HFF-Myc (cell line): ENCODE data around the gene LYZ.

ENCODE experiments used
- DNase-seq: peaks from one replicate; pipeline ENCODE4 v3.0.0-alpha.2; 2011; ENCODE audit warnings: low read depth; ENCODE audit errors: extremely low read depth
- H3K4me3 ChIP-seq: replicated peaks from 2 replicates; pipeline ENCODE4 v1.5.1; 2011; ENCODE audit warnings: low read depth, mild to moderate bottlenecking, control low read depth, low read length
- CTCF ChIP-seq: IDR thresholded peaks from 2 replicates; pipeline ENCODE4 v1.5.1; 2012; ENCODE audit warnings: mild to moderate bottlenecking, low read depth, low read length, control low read depth; ENCODE audit errors: missing control alignments

The LYZ gene

GRCh38 chr12:69321351-69321750, 26.8 kb upstream of the LYZ start:
- no peak for DNase-seq

GRCh38 chr12:69324797-69325466, 23.2 kb upstream of the LYZ start:
- DNase-seq: no peak
- H3K4me3 ChIP-seq: no peak overlapping the region
- TF ChIP-seq CTCF: no peak

More at GRCh38 chr12:69321351-69321750, 26.8 kb upstream of the LYZ start:
- H3K4me3 ChIP-seq: no peak overlapping the region
- no peak for TF ChIP-seq CTCF

DNA sequence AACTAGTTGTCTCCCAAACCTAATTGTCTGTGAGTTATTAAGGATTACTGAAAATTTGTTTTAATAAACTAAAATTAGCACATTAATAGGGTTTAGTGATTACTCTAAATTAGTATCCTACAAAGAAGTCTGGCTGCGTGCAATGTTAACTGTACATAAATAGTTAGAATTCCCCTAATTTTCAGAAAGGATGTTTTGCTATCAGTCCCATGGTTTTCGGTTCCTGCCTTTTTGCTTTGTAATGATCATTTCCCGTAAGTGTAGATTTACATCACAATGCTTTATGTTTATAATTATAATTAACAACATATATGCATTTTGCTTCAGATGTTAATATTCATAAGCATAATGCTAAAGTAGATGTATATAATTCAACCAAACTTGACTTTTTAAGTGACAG, 19.8 kb upstream of the LYZ start:
- no peak for TF ChIP-seq CTCF
- no peak for DNase-seq

GRCh38 chr12:69329669-69330428, 18.3 kb upstream of the LYZ start:
- TF ChIP-seq CTCF: no peak
- H3K4me3 ChIP-seq: no peak overlapping the region
- DNase-seq: no peak

More for the DNA sequence above, 19.8 kb upstream of the LYZ start:
- H3K4me3 ChIP-seq: no peak overlapping the region

DNA sequence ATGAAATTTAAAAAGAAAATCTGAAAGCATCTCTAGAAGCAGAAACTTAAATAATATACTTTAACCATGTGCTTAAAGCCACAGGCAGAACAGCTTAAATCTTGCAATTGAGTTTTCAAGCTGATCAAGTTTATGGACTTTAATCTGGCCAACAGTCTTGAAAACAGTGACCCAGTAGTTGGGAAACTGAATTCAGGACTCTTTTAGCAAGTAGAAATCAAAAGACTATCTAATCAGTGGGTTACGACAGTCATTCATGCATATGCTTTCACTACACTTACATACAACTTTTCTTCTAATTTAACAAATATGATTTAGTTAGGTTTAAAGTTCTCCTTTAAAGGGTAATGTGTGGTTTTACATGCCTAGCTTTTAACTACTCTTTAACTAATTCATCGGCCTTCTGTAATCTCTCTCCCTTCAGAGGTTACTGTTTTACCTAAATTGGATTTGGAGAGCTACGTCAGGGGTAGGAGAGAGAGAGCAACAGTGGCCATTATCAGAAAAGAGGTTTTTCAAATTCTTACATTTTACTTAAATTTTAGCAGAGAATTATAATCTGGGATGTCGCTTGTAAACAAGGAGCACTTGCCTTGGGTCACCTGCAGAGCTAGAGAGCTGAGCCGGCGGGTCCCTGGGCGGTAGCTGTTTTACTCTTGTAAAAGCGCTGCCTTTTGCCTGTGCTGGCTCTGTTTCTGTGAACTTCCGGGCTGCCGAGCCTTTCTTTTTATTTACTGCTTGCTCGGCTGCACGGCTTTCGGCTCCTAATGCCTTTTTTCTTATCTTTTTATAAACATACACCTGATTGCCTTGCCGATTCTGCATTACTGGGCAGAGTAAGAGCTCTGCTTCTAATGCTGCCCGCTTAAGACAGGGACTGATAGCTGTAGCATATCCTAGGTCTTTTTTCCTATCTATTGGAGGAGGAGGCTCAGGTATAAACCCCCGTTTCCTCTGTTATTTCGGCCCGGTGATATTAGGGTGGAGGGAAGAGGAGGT, 17.4 kb upstream of the LYZ start:
- DNase-seq: no peak

More for the DNA sequence above, 17.4 kb upstream of the LYZ start:
- H3K4me3 ChIP-seq: peak overlapping the region; percentile 15; the same call in 1 of the 2 replicates
- TF ChIP-seq CTCF: no peak
